Cardiac septum (tissue), 1 donor: Measurements from ENCODE around the gene CCDC160. TPM values are rescaled to one million over a fixed set of nuclear protein-coding genes. Genes with fewer than 3 reads are reported as not detected.

Source experiments
- DNase-seq: peaks from one replicate; pipeline ENCODE4 v3.0.0-alpha.2; 2020; ENCODE audit warnings: low spot score
- intact Hi-C: fragments of 100-400 bp; cut with DNase I; formaldehyde crosslinking; loops from one replicate; pipeline ENCODE4 v1.14.0; 2022
- total RNA-seq: library from RNA; stranded (reverse); fragmentation: NEBNext Ultra II Directional; extraction: Animal tissue kit (Norgen Biotek cat#: 25700); gene quantifications from one replicate; pipeline ENCODE4 v1.2.1, GENCODE V29; 2021
- donor health status: DM: no; HTN: no; CAD: no.

Gene CCDC160
- total RNA-seq, 1 donor from 2014 or later, result not detected

- intact Hi-C loops, result no loop called here
Observed at GRCh38 chrX:134287346-134287745, 50.4 kb downstream of the CCDC160 start.

GRCh38 chrX:134294548-134294947 lies 57.6 kb downstream of the CCDC160 start:
- no peak for DNase-seq
- intact Hi-C loops, result no loop called here

More at GRCh38 chrX:134287346-134287745, 50.4 kb downstream of the CCDC160 start:
- DNase-seq, result no peak

Other genes with a start within 250 kb of the CCDC160 start
- 10.8 TPM for gene PHF6, start 136.1 kb downstream of the CCDC160 start, total RNA-seq
- gene HPRT1, start 223.0 kb downstream of the CCDC160 start, total RNA-seq, result 24.9 TPM